M059J (cell line): ENCODE measurements around the gene SSU72. TPM values are rescaled to one million over a fixed set of nuclear protein-coding genes. Genes with fewer than 3 reads are reported as not detected.
"Not testable (repeated sequence)": the region's sequence is repeated elsewhere in the genome, so short reads cannot be mapped to it uniquely, and the experiment has no call there.

ENCODE experiments used
- DNase-seq: peaks from one replicate; pipeline ENCODE4 v3.0.0-alpha.2; 2012; ENCODE audit warnings: low read depth
- total RNA-seq: library from RNA; depleted of rRNA; stranded (reverse); fragments of >200 nt; shearing (Covaris generic); gene quantifications from 2 replicates; pipeline ENCODE4 v1.2.3, GENCODE V29; 2014

SSU72 gene
- total RNA-seq, 1 experiment from 2014 or later = 96.9 TPM

DNA sequence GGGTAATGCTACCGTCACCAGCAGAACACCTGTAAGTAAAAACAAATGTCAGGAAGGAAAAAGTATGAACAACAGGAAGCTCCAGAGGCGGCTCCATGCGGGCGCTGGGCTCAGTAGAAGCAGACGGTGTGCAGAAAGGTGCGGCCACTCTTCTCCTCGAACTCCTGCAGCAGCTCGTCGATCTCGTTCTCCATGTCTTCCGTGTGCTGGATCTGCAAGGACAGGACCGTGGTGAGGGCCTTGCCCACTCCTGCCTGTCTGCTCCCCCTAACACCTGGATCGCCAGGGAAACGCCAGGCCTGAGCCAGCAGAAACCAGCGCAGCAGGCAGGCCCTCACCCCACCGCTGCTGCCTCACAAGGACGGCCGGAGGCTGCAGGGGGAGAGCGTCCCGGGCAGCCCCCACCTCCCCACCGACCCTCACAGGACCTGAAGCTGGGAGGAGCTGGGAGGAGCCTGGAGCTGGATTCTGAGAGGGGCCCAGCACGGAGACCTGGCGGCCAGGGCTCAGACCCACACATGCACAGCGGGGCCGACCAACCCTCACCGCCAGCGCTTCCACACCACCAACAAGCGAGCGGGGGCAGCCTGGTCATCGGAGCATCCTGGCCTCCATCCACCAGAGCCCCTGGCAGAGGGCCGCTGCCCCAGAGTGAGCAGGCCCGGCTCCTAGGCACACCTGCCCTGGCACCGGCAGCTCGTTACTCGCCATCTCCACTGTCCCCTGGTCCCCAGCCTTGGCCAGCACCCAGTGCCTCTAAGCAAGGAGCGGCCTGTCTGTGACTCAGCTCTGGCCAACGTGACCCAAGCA, 32.5 kb downstream of the SSU72 start:
- DNase-seq = no peak

- no peak for DNase-seq
Observed at GRCh38 chr1:1540818-1541628, 33.6 kb downstream of the SSU72 start.

DNA sequence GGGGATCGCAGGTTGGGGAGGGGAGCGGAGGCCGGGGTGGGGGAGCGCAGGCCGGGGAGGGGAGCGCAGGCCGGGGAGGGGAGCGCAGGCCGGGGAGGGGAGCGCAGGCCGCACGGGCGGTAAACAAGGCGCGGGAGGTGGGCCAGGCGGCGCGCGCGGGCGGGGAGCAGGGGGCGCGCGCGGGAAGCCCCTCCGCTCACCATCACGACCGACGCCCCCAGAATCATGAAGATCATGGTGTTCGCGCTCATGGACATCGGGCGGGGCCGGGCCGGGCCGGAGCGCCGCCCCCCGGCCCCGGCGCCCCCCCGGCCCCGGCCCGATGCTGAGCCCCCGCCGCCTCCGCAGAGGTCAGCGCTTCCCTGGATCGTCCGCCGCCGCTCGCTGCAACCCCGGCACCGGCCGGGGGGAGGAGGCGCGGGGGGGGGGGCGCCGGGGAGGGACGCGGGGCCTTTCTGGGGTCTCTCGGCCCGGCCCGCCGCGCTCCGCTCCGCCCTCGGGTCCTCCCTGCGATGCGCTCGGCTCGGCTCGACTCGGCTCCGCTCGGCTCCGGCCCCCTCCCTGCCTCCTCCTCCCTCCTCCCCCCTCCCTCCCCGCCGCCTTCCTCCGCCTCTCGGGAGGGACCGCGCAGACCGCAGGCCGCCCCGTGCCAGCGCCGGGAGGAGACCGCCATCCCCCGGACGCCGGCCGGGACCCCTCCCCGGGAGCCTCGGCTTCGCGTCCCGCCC, 34.4 kb downstream of the SSU72 start, which contains the start of gene TMEM240:
TSS of gene TMEM240 (minus strand) at position 535 of the 728 bp plus-strand sequence. CDS start at position 257, 278 bp downstream.
- no peak for DNase-seq

GRCh38 chr1:1539310-1540089, 35.2 kb downstream of the SSU72 start:
- DNase-seq = no peak

GRCh38 chr1:1538989-1539309, 35.7 kb downstream of the SSU72 start:
- DNase-seq = no peak

- no peak for DNase-seq
Observed at GRCh38 chr1:1538334-1538733, 36.3 kb downstream of the SSU72 start.

- DNase-seq = no peak
Observed at GRCh38 chr1:1537626-1538250, 36.9 kb downstream of the SSU72 start.

GRCh38 chr1:1536938-1537546, 37.6 kb downstream of the SSU72 start:
- no peak for DNase-seq

GRCh38 chr1:1536019-1536937, 38.4 kb downstream of the SSU72 start:
- no peak for DNase-seq

GRCh38 chr1:1535201-1536018, 39.3 kb downstream of the SSU72 start:
- no peak for DNase-seq

GRCh38 chr1:1534401-1535154, 40.1 kb downstream of the SSU72 start:
- DNase-seq = no peak

DNA sequence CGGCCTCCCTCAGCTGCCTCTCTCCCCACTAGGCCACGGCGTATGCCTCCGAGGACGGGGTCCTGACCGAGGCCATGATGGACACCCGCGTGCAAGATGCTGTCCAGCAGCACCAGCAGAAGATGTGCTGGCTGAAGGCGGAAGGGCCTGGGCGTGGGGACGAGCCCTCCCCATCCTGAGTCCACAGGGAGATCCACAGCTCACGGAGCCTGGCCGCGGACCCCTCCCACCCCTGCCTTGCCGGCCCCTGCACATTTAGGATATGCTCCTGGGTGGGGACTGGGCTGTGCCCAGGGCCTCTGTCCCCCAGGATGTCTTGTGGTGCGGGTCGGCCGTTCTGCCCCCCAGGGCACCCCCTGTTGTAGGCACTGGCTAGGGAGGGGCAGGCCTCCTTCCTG, 40.8 kb downstream of the SSU72 start:
- not testable (repeated sequence) for DNase-seq

DNA sequence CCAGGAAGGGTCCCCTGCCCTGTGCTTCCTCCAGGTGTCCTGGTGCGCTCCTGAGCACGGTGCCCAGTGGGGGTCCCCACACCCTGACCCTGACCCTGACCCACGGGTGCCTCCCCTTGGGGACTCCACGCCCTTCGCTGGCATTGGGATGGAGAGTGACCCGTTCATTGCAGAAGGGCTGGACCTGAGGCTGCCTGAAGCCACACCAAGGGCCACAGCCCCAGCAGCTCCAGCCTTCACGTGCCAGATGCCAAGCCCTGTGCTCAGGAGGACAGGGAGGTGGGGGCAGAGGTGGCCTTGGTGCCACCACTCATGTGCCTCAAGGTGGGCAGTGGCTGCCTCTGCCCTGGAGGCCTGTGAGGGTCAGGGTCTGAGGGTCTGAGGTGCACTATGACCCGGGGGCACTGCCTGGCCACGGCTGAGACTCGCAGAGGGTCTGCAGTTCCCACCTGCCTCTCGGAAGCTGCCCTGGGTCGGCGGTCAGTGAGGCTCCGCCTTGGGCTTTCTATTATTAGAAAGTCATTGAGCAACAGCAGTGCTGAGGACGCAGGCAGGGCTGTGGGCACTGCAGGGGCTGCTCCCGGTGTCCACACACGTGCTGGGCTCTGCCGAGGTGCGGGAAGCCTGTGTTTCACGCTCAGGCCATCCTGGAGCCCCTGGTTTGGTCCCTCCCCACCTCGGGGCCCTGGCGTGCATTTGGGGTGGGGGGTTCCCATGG, 41.3 kb downstream of the SSU72 start:
- DNase-seq = not testable (repeated sequence)

DNA sequence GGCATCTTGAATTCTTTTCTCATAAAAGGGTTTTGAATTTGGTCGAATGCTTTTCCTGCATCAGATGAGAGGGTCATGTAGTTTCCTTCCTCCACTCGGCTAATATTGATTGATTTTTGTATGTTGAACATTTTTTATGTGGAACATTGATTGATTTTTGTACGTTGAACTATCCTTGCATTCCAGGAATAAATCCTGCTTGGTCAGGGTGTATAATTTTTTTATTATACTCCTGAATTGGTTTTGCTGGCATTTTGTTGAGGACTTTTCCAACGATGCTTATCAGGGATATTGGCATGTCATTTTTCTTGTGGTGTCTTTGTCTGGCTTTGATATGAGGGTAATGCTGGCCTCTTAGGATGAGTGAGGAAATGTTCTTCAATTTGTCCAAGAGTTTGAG, 42.7 kb downstream of the SSU72 start:
- no peak for DNase-seq

GRCh38 chr1:1529936-1530335, 44.7 kb downstream of the SSU72 start:
- DNase-seq = no peak

DNA sequence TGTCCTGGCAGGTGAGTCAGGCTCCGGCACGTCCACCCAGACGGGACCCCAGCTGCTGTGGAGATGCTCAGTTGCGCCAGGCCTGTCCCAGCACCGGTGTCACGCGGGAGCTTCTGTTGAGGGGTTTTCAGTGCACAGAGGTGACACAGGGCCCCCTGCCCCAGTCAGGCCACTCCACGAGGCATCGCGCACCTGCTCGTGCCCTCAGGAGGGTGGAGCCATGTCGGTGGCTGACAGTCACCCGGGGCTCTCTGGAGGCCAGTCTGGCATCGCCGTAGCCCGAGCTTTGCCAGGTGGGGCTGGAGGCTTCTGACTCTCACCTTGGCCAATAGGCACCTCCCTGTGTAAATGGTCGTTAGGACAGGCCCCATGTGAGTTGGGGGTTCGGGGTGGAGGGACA, 45.3 kb downstream of the SSU72 start:
- DNase-seq = no peak
